Measurements from ENCODE around the gene CNTNAP2. TPM values are rescaled to one million over a fixed set of nuclear protein-coding genes. Genes with fewer than 3 reads are reported as not detected.
A peak's percentile ranks its signal among the peaks of the same experiment; 100 is the strongest.

Gene CNTNAP2
- total and polyA plus RNA-seq, 9 of the 15 experiments (the other 6 are each of a cell fraction or from before 2014, with no cell fraction given): 0.04 to 0.62 (median 0.09) TPM; not detected in 4

GRCh38 chr7:148408307-148408706 lies 2291.7 kb downstream of the CNTNAP2 start:
- 0% methylated on average over 2 of the region's 2 CpGs for WGBS (ENCODE audit: insufficient coverage, low coverage, missing lambda C conversion rate)

DNA sequence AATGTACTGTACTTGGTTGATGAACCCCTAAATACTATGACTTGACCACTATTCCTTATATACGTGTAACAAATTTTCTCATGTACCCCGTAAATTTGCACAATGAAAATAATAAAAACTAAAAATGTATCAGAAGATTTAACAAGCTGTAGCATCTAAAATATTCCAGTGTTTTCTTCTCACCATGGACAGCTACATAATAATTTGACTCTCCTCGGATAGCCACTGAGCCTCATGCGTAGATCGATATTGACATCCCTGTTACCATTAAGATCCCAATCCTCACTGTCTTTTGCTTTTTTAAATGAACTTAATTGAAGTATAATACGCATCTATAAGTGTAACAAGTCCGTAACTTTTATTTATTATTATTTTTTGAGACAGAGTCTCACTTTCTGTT lies 2294.3 kb downstream of the CNTNAP2 start:
- no TSS peak for BruUV-seq (replicated peaks)
- no peak for FAIRE-seq
- TF ChIP-seq CBFA2T3 (IDR thresholded peaks at IDR 0.05) (no peak), ZNF174 (CRISPR knock-in tag; IDR thresholded peaks at IDR 0.05) (no peak), LARP7 (IDR thresholded peaks at IDR 0.05) (no peak), ZNF76 (CRISPR knock-in tag; IDR thresholded peaks at IDR 0.05; ENCODE audit: borderline replicate concordance) (no peak)
- TF ChIP-seq, protein P1, sequence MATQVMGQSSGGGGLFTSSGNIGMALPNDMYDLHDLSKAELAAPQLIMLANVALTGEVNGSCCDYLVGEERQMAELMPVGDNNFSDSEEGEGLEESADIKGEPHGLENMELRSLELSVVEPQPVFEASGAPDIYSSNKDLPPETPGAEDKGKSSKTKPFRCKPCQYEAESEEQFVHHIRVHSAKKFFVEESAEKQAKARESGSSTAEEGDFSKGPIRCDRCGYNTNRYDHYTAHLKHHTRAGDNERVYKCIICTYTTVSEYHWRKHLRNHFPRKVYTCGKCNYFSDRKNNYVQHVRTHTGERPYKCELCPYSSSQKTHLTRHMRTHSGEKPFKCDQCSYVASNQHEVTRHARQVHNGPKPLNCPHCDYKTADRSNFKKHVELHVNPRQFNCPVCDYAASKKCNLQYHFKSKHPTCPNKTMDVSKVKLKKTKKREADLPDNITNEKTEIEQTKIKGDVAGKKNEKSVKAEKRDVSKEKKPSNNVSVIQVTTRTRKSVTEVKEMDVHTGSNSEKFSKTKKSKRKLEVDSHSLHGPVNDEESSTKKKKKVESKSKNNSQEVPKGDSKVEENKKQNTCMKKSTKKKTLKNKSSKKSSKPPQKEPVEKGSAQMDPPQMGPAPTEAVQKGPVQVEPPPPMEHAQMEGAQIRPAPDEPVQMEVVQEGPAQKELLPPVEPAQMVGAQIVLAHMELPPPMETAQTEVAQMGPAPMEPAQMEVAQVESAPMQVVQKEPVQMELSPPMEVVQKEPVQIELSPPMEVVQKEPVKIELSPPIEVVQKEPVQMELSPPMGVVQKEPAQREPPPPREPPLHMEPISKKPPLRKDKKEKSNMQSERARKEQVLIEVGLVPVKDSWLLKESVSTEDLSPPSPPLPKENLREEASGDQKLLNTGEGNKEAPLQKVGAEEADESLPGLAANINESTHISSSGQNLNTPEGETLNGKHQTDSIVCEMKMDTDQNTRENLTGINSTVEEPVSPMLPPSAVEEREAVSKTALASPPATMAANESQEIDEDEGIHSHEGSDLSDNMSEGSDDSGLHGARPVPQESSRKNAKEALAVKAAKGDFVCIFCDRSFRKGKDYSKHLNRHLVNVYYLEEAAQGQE (IDR thresholded peaks at IDR 0.05; ENCODE audit: borderline replicate concordance): peak; percentile 32; the same call in 1 of the 2 replicates
- TF ChIP-seq, protein P1 (CRISPR knock-in tag; IDR thresholded peaks at IDR 0.05; ENCODE audit: low read depth): no peak
- TF ChIP-seq, protein P2, sequence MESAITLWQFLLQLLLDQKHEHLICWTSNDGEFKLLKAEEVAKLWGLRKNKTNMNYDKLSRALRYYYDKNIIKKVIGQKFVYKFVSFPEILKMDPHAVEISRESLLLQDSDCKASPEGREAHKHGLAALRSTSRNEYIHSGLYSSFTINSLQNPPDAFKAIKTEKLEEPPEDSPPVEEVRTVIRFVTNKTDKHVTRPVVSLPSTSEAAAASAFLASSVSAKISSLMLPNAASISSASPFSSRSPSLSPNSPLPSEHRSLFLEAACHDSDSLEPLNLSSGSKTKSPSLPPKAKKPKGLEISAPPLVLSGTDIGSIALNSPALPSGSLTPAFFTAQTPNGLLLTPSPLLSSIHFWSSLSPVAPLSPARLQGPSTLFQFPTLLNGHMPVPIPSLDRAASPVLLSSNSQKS (CRISPR knock-in tag; IDR thresholded peaks at IDR 0.05): no peak

More at GRCh38 chr7:148408307-148408706, 2291.7 kb downstream of the CNTNAP2 start:
- no peaks in the 10 kb centered on the region for H3K9me3 ChIP-seq (replicated peaks; ENCODE audit: control insufficient read depth, insufficient read depth, low read depth, low read length)
- no peaks in the 10 kb centered on the region for H3K9me1 ChIP-seq (ENCODE audit: control insufficient read depth, insufficient read depth, low read length)
- ChIA-PET CTCF (ENCODE audit: low intra/inter-chr PET ratio) (no interaction called here), POLR2A (no interaction called here)
- H3K9ac ChIP-seq (ENCODE audit: insufficient read depth in 1 of 2, low read depth in 2 of 2, low read length in 2 of 2): no peak overlapping the region
- no peak for DNase-seq (ENCODE audit: extremely low read depth in 1 of 4, low spot score in 3 of 4)
- BruUV-seq (replicated peaks): no TSS peak
- no peak overlapping the region for H3K4me2 ChIP-seq (ENCODE audit: insufficient read depth, low read length)
- H3K79me2 ChIP-seq (ENCODE audit: control insufficient read depth, insufficient read depth, low read length): no peaks in the 10 kb centered on the region
- H3K36me3 ChIP-seq (ENCODE audit: control insufficient read depth, insufficient read depth, low read length): no peaks in the 10 kb centered on the region
- intact Hi-C loops (cut with micrococcal nuclease): no loop called here
- peaks cover 10 to 15% of the 10 kb centered on the region in 2 experiments; a peak in 3 of 5 replicates for H3K27me3 ChIP-seq (ENCODE audit: control insufficient read depth in 2 of 2, insufficient read depth in 2 of 2, low read length in 2 of 2)
- H3K27ac ChIP-seq (ENCODE audit: extremely low read depth, low read depth, low read length): no peak overlapping the region
- H2AFZ ChIP-seq (ENCODE audit: low read depth, low read length): no peak overlapping the region
- ATAC-seq: no peak
- H3K4me3 ChIP-seq: no peak overlapping the region
- TF ChIP-seq FOXJ2 (tag; IDR thresholded peaks at IDR 0.05) (no peak), ZNF583 (CRISPR knock-in tag; IDR thresholded peaks at IDR 0.05) (no peak)
- H3K4me1 ChIP-seq (replicated peaks in 1 of 2; ENCODE audit: control insufficient read depth in 2 of 2, insufficient read depth in 2 of 2, low read length in 2 of 2): no peaks in the 10 kb centered on the region
- in situ Hi-C loops (cut with MboI): no loop called here
- no peaks in the 10 kb centered on the region for H4K20me1 ChIP-seq (replicated peaks; ENCODE audit: control insufficient read depth, insufficient read depth, low read length)
- FAIRE-seq: no peak

More for the DNA sequence above, 2294.3 kb downstream of the CNTNAP2 start:
- no peak overlapping the region for H3K9ac ChIP-seq (ENCODE audit: insufficient read depth in 1 of 2, low read depth in 2 of 2, low read length in 2 of 2)
- WGBS (ENCODE audit: insufficient coverage, low coverage, missing lambda C conversion rate): under 1% methylated on average over 7 of the region's 7 CpGs
- peaks cover 10 to 11% of the 10 kb centered on the region in 2 experiments; a peak in 4 of 5 replicates for H3K27me3 ChIP-seq (ENCODE audit: control insufficient read depth in 2 of 2, insufficient read depth in 2 of 2, low read length in 2 of 2)
- ChIA-PET POLR2A (interaction anchor here (1.2 kb wide), 1 partner anchor 36 kb away, joined by 3 read pairs; no protein-coding TSS in a partner anchor), CTCF (ENCODE audit: low intra/inter-chr PET ratio) (no interaction called here)
- H3K9me1 ChIP-seq (ENCODE audit: control insufficient read depth, insufficient read depth, low read length): no peaks in the 10 kb centered on the region
- H3K36me3 ChIP-seq (ENCODE audit: control insufficient read depth, insufficient read depth, low read length): no peaks in the 10 kb centered on the region
- H3K4me3 ChIP-seq: no peak overlapping the region
- no peak overlapping the region for H3K27ac ChIP-seq (ENCODE audit: extremely low read depth, low read depth, low read length)
- no peaks in the 10 kb centered on the region for H4K20me1 ChIP-seq (replicated peaks; ENCODE audit: control insufficient read depth, insufficient read depth, low read length)
- in situ Hi-C loops (cut with MboI) (no loop called here), intact Hi-C loops (cut with micrococcal nuclease) (no loop called here)
- H3K4me1 ChIP-seq (replicated peaks in 1 of 2; ENCODE audit: control insufficient read depth in 2 of 2, insufficient read depth in 2 of 2, low read length in 2 of 2): no peaks in the 10 kb centered on the region
- no peaks in the 10 kb centered on the region for H3K9me3 ChIP-seq (replicated peaks; ENCODE audit: control insufficient read depth, insufficient read depth, low read depth, low read length)
- H3K79me2 ChIP-seq (ENCODE audit: control insufficient read depth, insufficient read depth, low read length): no peaks in the 10 kb centered on the region
- no peak overlapping the region for H3K4me2 ChIP-seq (ENCODE audit: insufficient read depth, low read length)
- ATAC-seq (no peak), DNase-seq (ENCODE audit: extremely low read depth in 1 of 4, low spot score in 3 of 4) (no peak)
- no peak overlapping the region for H2AFZ ChIP-seq (ENCODE audit: low read depth, low read length)
